GM21515 (cell line): ENCODE measurements around the gene SCCPDH.

Experiments used
- ATAC-seq: cut with Tn5 transposase; IDR thresholded peaks from one replicate; pipeline ENCODE4 v1.9.1; 2021; ENCODE audit not compliant: unreplicated experiment

The SCCPDH gene

DNA sequence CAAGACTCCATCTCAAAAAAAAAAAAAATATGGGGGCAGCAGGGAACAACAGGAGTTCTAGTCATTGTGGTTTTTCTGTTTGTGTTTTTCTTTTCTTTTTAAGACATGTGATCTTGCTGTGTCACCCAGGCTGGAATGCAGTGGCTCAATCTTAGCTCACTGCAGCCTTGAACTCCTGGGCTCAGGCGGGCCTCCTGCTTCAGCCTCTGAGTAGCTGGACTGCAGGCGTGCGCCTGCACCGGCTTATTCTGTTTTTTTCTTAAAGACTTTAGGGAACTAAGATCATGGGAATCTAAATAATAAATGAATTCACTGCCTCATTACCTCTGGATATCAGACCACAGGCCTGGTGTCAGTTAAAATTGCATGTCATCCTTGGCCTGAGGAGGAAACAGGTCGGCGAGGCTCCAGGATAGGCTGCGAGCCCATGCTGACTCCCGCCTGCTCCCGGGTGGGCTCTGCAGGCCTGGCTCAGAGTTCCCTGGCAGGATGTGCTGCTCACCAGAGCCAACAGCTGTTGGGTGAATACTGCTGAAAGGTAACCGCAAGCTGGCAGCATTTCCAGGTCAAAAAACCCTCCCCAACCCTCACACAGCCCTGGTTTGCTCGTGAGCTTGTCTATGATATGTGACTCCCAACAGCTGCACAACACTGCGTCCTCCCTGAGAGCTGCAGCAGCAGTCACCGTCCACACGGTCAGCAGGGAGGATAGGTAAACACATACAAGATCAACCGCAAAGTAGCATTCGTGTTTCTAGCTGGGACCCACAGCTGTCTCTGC lies 58.1 kb downstream of the SCCPDH start:
- no peak for ATAC-seq

DNA sequence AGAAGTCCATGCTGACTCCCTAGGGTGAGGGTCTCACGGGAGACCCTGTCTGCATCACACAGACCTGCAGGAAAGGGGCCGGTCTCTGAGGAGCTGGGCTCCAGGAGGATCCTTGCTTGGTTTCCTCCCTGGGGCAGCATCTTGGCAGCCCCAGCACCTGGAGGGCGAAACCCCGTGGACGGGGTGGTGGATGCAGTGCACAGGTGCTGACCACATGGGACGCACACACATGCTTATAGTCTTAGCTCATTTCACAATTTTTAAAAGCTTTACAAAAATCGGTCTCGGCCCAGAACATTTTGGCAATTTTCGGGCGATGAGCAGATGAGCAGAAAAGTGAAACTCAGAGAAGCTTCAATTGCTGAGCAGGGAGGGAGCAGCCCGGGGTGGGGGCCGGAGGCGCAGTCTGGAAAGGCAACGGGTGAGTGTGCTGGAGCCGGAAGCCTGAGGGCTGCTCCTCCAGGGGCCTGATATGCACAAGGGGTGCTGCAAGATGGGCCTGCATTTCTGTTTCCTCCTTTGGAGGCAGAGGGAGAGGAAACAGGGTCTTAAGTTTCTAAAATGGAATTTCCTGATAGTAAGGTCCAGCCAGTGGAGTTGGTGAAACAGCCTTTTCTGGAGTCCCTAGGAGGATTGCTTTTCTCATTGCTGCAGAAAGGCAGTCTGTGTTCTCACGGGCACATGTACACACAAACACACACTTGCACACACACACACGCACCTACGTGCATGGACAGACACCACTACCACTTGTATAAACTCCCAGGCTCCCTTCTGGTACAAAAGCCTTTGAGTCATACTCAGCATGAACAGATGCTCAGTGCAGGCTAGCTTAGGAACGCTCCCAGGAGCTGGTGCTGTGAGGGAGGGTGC lies 60.6 kb downstream of the SCCPDH start:
- no peak for ATAC-seq

DNA sequence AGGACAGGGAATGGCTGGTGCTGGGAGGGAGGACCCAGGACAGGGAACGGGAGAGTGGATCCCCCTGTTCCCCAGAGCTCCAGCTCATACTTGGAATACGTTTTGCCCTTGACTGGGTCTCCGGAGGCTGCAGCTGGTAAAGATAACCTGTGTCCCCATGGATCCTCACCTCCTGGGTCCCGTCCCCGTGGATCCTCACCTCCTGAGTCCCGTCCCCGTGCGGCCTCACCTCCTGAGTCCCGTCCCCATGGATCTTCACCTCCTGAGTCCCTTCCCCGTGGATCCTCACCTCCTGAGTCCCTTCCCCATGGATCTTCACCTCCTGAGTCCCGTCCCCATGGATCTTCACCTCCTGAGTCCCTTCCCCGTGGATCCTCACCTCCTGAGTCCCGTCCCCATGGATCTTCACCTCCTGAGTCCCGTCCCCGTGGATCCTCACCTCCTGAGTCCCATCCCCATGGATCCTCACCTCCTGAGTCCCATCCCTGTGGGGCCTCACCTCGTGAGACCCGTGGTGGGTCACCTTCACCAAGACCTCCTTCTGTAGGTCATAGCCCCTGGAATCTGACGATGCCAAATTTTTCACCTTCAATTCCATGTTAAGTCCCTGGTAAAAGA lies 61.4 kb downstream of the SCCPDH start:
- no peak for ATAC-seq

DNA sequence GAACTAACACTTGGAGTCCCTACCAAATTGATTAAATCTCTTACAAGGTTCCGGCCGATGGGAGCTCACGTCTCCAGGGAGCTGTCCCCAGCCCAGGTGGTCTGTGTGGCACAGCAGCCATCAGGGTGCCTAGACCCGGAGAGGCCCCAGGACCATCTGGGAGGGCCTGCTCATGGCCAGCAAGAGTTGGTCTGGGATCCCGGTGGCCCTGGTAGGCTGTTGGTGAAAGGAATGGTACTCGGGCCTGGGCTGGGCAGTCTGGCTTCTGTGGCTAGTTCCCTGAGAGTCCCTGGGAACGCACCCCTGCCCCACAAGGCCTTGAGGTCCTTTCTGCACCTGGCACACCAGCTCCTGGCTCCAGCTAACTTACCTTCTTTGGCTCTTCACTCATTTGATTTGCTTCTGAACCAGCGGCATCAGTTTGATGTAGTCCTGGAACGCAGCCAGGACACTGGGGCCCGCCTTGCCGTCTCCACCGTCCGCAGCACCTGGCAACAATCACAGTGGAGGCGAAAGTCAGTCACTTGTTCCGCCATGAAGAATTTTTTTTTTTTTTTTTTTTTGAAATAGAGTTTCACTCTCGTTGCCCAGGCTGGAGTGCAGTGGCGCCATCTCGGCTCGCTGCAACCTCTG lies 62.5 kb downstream of the SCCPDH start:
- ATAC-seq = no peak

DNA sequence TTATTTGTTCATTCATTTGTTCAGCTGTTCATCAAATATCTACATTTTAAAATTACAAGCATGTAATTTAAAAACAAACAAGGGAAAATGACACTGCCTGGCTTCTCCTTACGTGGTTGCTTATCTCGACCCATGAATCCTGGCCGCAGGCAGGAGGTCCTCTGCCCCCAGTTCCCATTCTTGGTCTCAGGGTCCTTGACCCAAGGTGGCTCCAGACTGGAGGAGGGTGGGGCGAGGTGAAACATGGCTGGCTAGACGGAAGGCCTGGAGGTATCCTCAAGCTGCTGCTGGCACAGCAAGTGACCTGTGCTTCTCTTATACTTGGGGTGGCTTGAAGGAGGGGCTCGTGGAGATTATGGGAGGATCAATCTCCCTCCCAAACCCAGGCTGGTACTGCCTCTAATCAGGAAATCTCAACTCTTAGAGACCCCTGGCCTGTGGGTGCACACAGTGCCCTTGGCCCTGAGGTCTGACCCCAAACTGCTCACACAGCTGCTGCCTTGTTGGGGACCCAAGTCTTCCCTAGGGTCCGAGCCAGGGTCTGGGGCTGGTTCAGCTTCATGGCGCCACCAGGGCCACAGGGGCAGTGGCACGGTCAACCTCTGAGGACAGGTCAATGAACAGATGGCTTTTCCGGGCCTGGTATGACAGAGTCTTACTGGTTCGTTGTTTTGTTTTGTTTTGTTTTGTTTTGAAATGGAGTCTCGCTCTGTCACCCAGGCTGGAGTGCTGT lies 63.7 kb downstream of the SCCPDH start:
- no peak for ATAC-seq

DNA sequence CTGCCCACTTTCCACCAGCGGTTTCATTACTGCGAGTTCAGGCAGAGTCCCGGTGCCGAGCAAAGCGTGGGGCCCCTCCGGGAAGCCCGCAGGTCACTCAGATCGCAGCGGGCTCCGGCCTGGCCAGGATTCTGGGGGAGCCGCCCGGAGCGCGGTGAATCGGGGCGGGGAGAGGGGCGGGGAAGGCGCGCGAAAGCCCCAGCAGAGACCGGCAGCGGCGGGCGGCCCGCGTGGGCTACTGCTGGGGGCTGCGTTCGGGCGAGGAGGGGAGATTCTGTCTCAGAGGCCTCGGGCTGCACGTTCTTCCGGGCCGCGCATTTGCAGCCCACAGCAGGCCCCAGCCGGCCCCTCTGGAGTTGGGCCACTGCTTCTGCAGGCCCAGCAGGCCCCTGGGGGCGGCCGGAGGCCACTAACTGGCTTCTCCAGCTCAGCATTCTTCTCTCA lies 64.7 kb downstream of the SCCPDH start:
- no peak for ATAC-seq

DNA sequence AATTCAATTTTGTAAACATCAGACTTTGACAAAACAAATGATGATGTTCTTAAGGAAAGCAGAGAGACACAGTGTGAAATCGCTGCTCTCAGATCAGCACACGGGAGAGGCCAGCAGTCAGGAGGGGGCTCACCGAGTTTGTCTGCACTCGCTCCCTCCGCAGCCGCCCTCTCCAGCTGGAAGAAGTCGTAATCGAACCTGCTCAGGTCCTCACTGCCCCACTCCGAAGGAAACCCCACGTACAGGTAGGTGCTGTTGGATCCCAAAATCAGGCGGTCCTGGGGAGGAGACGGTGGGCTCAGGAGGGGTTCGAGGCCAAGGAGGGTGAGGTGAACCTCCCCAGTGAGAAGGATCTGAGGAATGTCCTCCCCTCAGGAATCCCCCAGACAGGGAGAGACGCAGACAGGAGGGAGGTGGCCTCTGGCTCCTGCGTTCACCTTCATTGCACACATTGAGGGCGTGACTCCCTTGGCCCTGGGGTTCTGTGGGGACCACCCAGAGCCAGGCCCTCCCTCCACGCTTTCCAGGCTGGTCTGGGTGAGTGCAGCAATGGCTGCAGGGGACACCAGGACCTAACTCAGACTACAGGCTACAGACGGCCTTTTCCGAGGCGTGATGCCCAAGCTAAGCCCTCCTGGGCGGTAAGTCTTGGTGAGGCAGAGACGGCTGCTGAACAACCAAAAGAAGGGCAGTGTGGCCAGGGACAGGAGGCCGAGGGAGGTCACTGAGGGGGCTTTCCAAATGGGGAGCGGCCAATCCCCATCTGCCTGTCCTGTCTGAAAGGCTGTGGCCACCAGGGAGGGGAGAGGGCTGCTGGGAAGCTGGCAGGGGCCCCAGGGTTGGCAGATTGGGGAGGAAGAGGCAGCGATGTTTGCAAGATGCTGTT lies 65.5 kb downstream of the SCCPDH start:
- no peak for ATAC-seq

DNA sequence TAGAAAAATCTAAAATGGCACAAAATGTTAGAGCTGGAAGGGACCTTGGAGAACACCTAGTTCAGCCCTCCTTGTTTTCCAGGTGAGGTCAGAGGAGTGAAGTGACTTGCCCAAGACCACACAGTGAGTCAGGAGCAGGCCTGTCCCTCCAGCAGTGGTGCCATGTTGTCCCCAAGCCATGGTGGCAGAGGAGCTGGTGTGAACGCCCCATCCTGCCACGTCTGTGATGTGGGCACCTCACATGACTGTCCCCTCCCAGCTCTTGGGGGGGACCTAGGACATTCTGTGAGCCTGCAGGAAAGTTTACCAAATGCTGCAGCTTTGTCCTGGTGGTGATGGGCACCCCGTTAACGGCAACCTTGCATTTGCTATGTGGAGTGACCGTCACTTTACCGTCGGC lies 66.2 kb downstream of the SCCPDH start:
- ATAC-seq = no peak

DNA sequence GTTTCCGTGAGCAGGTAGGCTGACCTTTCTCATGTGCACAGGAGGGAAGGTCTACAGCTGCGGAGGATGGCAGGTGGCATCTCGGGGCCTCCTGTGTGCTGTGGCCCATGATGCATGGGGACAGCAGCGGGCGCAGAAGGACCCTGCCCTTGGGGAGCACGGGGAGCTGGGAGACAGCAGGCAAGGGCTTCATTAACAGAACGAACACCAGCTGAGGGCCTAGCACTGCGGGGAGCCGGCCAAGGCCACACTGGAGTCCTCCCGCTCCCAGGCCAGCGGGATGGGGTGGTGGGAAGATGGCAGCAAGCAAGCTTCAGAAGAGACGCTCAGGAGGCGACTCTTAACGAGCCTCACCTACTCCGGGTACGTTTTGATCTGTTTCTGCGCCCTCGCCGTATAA lies 66.6 kb downstream of the SCCPDH start:
- no peak for ATAC-seq

DNA sequence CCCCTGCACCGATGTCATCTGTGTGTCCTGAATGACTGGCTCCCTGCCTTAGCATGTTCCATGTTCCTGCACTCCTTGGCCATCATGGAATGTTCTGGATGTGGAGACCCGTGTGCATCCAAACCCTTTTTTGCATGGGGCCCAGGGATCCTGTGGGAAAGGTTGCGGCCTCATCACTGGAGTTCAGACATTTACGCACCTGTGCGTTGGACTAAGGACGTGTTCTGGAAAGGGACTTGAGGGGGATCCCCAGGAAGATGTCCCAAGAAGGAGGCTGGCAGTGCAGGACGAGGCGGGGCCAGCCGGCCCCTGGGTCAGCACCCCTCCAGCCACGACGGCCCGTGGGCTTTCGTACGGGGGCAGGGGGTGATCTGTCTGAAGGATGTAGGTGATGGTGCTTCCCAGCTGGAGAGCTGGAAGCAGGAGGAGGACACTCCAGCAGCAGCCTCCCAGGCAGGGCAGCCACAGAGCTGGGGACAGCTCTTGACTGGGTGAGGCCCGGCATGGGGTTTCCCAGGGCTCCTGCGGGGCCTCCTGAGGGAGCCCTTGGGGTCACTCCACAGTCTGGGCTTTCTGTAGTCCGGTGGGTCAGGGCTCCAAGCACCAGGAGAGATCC lies 67.2 kb downstream of the SCCPDH start:
- no peak for ATAC-seq

DNA sequence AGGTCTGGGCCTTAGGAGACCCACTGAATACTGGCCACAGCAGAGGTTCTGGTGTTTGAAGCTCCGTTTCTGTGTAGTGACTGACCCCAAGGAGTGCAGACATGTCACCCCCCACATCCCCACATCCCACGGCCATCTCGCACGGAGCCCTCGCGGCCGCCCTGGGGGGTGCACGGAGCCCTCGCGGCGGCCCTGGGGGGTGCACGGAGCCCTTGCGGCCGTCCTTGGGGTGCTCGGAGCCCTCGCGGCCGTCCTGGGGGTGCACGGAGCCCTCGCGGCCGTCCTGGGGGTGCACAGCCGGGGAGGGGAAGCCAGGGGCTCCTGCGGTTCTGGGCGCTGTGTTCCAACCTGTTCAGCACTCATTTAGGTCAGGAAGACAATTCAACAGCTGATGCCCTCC lies 68.4 kb downstream of the SCCPDH start:
- ATAC-seq = no peak

DNA sequence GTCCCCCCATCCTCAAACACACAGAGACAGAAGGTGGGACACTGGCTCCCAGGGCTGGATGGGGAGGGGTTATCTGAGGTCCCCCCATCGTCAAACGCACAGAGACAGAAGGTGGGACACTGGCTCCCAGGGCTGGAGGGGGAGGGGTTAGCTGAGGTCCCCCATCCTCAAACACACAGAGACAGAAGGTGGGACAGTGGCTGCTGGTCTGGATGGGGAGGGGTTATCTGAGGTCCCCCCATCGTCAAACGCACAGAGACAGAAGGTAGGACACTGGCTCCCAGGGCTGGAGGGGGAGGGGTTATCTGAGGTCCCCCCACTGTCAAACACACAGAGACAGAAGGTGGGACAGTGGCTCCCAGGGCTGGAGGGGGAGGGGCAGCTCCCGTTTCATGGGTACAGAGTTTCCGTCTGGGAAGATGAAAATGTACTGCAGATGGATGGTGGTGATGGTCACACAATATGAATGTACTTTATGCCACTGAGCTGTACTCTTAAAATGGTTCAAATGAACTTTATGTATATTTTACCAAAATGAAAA lies 69.2 kb downstream of the SCCPDH start:
- no peak for ATAC-seq

DNA sequence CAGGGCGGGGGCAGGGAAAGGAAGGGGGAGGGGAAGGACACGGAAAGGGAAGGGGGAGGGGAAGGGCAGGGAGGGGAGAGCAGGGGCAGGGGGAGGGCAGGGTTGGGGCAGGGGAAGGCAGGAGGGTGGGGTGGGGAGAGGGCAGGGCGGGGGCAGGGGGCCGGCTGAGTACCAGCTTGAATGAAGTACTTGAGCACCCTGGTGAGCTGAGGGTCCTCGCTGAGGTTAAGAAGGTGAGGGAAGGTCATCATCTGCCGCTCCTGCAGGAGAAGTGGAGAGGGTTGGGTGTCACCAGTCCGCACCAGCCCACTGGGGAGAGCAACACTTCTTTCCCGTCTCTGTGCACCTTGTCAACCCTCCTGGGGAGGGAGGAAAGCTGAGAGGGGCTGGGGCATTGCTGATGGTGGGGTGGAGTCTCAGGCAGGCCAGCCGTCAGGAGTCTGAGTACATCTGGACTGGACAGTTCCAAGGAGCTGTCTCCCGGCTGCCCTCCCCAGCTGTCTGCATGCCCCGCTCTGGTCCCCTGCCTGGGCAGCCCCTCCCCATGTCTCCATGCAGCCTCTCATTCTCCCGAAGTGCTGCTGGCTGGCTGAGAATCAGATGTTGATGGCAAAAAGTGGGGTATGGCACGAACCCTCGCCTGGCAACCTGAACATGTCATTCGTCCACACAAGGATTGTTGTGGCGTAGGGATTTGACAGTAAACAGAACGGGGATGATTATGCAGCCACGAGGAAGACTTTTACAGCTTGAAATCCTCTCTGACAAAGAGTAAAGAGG lies 70.0 kb downstream of the SCCPDH start:
- no peak for ATAC-seq

DNA sequence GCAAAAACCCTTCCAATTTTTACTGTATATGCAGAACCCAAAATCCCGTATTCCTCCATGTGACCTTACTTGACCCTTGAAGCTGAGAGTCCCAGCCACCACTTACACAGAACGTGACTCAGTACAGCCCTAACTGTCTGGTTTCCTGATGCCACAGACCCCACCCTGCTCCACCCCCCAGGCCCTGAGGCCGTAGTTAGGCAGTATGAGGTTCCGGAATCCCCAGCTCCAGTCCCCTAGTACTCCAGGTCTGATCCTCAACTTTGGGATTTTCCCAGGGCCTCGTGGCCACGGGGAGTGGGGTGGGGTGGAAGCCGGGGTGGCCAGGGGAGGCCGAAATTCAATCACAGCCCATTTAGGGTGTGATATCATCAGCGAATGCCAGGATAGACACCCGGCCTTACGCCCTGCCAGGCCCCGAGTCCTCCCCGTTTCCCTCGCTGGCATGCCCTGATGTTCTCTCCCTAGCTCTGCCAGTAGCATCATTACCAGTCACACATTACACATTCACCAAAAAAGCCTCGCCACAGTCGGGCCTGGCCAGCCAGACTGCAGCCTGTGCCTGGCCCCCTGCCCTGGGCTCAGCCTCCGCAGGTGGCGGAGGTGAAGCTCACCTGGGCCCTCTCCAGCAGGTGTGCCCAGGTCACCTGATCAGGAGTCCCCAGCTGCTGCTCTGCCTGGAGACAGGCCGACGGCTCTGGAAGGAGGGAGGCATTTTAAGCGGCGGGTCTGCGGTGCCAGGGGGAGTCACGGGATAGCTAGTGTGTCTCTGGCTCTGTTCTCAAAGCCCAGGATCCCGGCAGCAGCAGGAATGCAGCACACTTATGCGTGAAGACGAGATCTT lies 70.8 kb downstream of the SCCPDH start:
- no peak for ATAC-seq

DNA sequence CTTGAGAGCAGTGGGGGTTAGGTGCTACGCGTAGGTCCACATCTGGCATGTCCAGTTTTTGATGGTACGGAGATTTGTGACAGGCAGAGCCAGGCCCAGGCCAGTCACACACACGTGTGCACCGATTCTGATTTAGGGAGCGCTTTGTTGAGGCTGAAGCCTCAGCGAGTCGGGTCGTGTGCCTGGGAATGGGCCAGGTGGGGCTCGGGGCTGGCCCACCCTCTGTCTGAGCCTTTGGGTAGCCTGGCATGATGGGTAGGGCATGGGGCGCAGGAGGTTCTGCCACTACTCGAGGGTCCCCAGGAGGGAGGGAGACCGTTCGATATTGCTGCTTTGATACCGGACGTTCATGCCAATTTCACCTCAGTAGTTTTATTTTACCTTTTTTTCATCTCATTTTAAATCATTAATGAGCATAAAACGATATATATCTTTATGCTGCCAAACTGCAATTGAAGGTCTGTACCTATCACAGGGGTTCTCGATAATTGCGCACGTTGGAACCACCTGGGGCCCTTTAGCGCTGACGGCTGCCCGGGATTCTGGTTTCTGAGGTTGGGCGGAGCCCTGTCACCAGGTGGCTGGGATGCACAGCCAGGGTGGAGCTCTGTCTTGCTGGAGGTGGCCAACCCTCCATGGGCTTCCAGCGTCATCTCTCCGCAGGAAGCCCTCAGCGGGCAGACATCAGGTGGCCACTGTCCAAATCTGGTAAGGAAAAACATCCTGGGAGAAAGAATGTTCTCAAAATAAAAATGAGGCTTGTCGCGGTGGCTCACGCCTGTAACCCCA lies 71.9 kb downstream of the SCCPDH start:
- ATAC-seq = no peak

DNA sequence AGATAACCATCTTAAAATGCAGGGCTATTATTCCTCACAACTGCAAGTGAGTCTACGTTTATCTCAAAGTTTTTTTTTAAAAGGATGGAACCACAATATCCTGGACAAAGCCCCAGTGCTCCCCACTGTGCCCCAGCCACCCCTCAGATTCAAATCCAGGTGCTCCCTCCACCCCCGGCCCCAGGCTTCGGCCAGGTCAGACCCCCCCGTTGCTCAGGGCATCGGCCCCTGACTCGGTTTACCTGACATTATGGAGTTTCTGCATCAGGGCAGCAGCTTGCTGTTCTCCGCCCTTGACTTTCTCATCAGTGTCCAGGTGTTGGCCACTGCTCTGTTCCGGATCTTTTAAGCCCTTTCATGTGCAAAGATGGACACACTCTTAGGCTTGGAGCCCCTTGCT lies 72.9 kb downstream of the SCCPDH start:
- ATAC-seq = no peak

DNA sequence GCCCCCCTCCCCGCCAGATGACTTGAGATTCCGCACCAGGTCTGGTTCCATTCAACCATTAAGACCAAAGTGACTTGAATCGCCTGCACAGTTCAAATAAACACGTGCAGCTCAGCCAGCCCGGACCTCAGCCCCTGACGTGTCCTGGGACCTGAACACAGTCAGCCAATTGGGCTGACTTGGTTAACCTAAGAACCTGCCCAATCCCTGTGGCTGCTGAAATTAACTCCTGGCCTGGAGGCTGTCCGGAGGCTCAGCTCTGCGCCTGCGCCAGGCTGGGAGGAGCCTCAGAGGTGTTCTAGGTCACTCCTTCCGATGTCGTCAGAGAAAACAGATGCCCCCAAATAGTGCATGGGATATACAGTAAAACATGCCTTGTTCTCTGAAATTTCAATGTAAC lies 73.4 kb downstream of the SCCPDH start:
- no peak for ATAC-seq
